IPS DF 19.7 (cell line): ENCODE results near the gene EDNRA.
"Not testable (repeated sequence)": the region's sequence is repeated elsewhere in the genome, so short reads cannot be mapped to it uniquely, and the experiment has no call there.

ENCODE experiments used
- DNase-seq: peaks from one replicate; pipeline ENCODE4 v3.0.0-alpha.2; 2013; ENCODE audit warnings: low read depth, low spot score

The EDNRA gene

DNA sequence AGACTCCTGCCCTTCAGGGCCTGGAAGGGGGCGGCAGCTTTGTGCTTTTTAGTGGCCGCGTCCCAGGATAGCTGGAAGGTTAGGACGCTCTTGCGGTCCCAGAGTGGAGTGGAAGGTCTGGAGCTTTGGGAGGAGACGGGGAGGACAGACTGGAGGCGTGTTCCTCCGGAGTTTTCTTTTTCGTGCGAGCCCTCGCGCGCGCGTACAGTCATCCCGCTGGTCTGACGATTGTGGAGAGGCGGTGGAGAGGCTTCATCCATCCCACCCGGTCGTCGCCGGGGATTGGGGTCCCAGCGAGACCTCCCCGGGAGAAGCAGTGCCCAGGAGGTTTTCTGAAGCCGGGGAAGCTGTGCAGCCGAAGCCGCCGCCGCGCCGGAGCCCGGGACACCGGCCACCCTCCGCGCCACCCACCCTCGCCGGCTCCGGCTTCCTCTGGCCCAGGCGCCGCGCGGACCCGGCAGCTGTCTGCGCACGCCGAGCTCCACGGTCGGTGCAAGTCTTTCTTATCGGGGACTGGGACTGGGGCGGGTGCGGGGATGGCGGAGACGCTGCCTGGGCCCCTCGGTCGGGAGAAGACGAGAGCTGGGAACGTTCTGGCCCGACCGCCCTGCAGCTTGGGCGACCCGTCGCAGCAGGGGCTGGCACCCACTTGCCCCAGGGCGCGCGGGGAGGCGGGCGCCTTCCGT lies at the start of gene EDNRA:
Gene EDNRA, plus strand, starts transcription at position 207 of the 686 bp plus-strand sequence. CDS start 4,585 bp downstream, outside the sequence.
- no peak for DNase-seq

DNA sequence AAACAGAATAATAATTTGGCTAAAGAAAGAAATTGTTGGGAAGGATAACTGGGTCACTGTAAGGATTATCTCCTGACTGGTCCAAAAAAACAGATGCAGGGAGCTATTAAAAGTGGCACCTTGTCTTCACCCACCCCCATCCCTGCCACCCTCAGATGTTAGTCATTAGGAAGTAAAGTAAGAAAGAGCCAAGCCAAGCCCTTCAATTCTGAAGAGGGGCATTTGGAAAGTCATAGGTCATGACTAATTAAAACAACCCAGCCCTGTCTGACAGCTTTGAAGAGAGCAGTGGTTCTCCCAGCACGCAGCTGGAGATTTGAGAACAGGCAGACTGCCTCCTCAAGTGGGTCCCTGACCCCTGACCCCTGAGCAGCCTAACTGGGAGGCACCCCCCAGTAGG lies 46.5 kb upstream of the EDNRA start:
- DNase-seq = not testable (repeated sequence)

GRCh38 chr4:147440442-147440841 lies 40.5 kb upstream of the EDNRA start:
- no peak for DNase-seq

DNA sequence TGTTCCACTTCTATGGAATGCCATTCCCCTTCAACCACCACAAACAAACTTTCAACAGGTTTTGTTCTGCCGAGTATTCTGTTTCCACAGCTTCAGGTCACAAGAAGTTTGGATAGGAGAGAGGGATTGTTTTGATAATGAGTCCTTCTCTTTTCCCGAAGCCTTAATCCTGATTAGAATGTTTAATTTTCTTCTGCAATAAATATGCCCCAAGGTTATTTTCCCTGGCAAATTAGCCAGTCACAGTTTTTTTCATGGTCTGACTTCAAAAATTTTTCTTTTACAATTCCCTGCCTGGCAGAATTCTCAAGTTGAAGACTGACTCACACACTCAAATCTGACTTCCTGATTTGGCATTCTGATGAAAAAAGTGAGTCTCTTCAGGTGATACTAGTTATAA lies 33.1 kb upstream of the EDNRA start:
- no peak for DNase-seq

- no peak for DNase-seq
Measured at GRCh38 chr4:147453561-147454141, 27.2 kb upstream of the EDNRA start.

- DNase-seq = no peak
Measured at GRCh38 chr4:147456706-147457105, 24.2 kb upstream of the EDNRA start.

GRCh38 chr4:147461161-147461560 lies 19.7 kb upstream of the EDNRA start:
- DNase-seq = no peak

DNA sequence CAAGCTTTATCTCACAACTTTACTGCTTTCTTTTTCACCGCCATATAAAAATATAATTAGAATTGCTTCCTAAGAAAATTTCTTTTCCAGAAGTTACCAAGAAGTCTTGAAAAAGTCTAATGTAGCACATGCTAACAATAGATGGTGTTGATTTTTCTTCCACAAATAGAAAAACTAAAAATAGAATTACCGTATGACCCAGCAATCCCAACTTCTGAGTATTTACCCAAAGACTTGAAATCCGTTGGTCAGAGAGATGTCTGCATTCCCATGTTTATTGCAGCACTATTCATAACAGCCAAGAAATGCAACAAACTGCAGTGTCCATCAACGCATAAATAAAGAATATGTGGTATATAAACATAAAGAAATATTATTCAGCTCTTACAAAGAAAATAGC lies 17.8 kb upstream of the EDNRA start:
- no peak for DNase-seq

DNA sequence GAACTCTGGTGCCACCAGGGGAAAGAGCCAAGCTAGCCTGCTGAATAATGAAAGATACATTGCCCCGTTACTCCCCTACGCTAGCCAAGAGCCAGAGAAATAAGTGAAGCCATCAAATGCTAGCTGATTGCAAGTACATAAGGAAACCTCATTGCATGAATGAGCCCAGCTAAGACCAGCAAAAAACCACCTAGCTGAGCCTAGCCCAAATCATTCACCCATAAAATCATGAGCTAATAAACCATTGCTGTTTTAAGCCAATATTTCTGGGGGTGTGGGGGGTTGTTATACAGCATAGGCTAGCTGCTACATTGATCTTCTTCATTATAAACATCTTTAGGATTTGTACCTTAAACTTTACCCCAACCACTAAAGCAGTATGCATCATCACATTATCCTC lies 15.4 kb upstream of the EDNRA start:
- no peak for DNase-seq

GRCh38 chr4:147477439-147477838 lies 3.5 kb upstream of the EDNRA start:
- DNase-seq = no peak

- DNase-seq = no peak
Measured at GRCh38 chr4:147479376-147479775, 1.5 kb upstream of the EDNRA start.

GRCh38 chr4:147479786-147480185 lies 1.1 kb upstream of the EDNRA start:
- no peak for DNase-seq

DNA sequence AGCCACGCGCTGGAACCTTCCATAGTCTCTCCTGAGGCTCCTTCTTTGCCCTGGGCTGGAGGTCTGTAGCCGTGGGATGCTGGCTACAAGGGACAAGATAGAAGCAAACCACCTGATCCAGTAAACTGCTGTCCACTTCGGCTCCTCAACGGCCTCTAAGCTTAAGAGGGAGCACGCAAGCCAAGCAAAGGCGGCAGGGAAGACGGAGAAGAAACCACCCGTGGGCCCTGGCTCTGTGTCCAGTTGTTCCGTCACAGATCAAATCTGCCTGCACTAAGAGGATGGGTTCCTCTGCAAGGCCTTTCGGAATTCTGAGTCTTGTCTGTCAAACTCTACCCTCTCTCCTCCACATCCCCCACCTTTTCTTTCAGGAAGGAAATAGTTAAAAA lies 401 bp upstream of the EDNRA start:
- DNase-seq = no peak

DNA sequence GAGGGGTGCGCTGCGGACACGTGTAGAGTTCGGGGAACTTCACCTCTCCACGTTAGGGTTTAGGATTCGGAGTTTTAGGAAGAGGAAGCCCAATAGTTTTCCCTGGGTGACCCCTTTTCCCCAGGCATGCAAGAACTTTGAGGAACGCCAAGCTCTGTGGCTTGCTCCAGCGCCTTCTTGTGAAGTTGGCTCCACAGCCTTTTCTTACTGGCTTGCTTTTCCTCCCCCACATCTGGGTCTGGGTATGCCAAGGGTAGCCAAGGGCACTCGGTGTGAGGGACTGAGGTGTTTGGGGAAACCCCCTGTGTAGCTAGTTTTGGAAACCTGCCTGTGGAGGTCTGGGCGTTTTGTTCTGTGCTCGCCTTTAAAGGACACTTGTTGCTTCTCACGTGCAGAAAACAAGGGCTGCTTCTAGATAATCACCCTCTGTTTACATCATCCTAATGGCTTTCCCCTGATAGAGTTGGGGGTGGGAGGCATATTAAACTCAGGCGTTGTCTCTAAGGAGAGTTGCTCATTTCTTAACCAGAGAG lies 746 bp downstream of the EDNRA start:
- DNase-seq = no peak

- no peak for DNase-seq
Measured at GRCh38 chr4:147482281-147482680, 1.4 kb downstream of the EDNRA start.

GRCh38 chr4:147485167-147485566 lies 4.3 kb downstream of the EDNRA start:
- DNase-seq = no peak

DNA sequence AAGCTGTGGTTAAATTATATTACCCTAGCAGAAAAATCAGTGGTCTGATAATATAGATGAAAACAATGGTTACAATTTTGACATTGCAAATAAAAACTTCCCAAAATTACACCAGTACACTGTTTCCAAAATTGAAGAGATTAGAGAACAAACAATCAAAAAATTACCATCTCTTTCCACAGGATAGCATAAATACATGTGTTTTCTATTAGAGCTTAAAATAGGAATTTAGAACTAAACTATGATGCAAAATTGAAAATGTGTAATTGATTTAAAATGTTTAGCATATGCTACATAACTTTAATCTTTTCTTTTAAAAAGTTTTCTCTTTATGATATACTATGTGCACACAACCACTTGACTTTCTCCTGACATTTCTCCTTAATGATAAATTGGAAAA lies 6.7 kb downstream of the EDNRA start:
- DNase-seq = no peak

GRCh38 chr4:147488556-147488955 lies 7.7 kb downstream of the EDNRA start:
- no peak for DNase-seq

- no peak for DNase-seq
Measured at GRCh38 chr4:147491086-147491485, 10.2 kb downstream of the EDNRA start.

DNA sequence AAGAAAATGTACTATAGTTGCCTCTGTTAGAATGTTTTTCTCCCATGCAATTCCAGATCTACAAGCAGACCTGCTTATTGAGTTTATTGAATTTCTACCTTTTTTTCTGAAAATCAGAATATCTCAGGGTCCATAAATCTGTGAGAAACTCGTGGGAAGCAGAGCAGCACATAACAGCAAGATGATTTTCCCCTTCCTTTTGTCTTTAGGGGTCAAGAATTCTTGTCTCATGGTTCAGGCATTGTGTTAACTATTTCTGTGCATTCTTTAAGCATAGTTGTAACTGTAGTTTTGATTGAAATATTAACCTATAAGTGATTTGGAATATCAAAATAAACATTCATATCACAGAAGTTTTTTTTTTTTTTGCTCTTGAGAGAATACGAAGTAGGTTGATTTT lies 11.4 kb downstream of the EDNRA start:
- DNase-seq = no peak

DNA sequence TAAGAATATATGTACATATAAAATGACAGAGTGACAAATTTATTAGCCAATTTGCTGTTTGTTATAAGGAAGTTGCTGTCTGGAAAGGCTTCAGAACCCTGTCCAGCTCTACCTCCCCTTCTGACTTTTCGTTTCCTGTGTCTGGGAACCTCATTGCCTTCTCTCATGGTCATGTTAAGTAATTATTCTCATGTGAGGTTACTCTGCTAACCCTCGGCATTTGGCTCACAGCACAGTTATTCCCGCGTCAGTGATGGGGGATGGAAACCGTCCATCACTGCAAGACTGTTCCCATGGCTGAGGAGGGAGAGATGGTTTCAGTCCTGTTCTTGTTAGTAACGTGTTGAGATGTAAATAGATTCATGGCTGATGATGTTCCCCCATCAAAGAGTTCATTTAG lies 11.9 kb downstream of the EDNRA start:
- DNase-seq = no peak

DNA sequence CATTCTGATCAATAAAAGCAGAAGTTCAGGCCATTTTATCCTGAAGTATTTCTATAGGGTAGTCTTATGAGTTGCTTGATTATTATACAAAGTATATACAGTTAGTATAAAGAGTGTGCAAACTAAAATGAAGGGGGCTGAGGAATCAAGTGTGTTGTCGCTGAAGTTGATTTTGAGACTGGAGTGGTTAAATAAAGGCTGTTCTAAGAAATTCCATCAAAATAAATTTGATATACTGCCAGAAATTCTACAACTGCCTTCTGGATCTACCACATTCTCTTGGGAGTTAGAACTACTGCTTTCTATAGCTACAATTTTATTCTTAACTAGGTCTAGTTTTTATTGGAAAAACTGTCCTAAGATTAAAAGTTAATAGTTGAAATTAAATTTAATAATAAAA lies 12.4 kb downstream of the EDNRA start:
- no peak for DNase-seq

DNA sequence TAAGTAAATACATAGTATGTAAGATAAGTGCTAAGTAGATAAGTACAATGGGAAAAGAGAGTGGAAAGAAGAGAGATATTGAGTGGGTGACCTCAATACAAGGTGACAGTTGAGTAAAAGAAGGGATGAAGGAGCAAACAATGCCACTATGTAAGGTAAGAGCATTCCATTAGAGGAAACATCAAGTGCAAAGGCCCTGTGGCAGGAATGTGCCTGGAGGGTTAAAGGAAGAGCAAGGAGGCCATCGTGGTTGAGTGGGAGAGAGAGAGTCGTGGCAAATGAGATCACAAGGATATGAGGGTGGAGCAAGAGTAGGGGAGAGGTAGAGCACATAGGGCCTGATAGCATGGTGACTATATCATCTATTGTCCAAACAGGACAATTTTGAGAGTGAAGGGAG lies 13.4 kb downstream of the EDNRA start:
- DNase-seq = no peak
